H1 (cell line): ENCODE results near the gene PI4K2A. TPM values are rescaled to one million over a fixed set of nuclear protein-coding genes. Genes with fewer than 3 reads are reported as not detected.

Source experiments
- CTCF ChIA-PET: fragments of 300-600 bp; sonication (Branson Sonifier 250); formaldehyde crosslinking; loops from one replicate; lab custom pipeline; 2021; ENCODE audit not compliant: partially characterized antibody; lab: Charles Lee
- POLR2A ChIA-PET: fragments of 300-600 bp; sonication (Branson Sonifier 250); formaldehyde crosslinking; loops from one replicate; lab custom pipeline; 2021; ENCODE audit warnings: inconsistent platforms; ENCODE audit not compliant: partially characterized antibody; lab: Charles Lee
- DNase-seq, 2 experiments: peaks; one replicate each; pipeline versions ENCODE4 v3.0.0 to v3.0.0-alpha.2; 2010 to 2022; ENCODE audit warnings: low spot score in 2 of 2, low read depth in 1 of 2, mixed read lengths in 1 of 2
- FAIRE-seq: peaks from 2 replicates; lab custom pipeline; 2011; peaks lifted over from hg19 to GRCh38; lab: Jason Lieb, UNC
- H2AFZ ChIP-seq: 2 replicates; pipeline ENCODE4 v1.8.1; 2012; ENCODE audit warnings: low read length, inconsistent platforms
- H2AK5ac ChIP-seq: 2 replicates; pipeline ENCODE4 v1.6.1; 2013; ENCODE audit warnings: low read depth, low read length
- H2BK120ac ChIP-seq: replicated peaks from 2 replicates; pipeline ENCODE3; 2013; ENCODE audit warnings: low read depth, low read length, inconsistent platforms
- H2BK12ac ChIP-seq: 2 replicates; pipeline ENCODE4 v1.6.1; 2013; ENCODE audit warnings: low read depth, low read length
- H2BK15ac ChIP-seq: 2 replicates; pipeline ENCODE4 v1.6.1; 2013; ENCODE audit warnings: low read length
- H2BK20ac ChIP-seq: 2 replicates; pipeline ENCODE4 v1.6.1; 2013; ENCODE audit warnings: low read length
- H2BK5ac ChIP-seq: 2 replicates; pipeline ENCODE4 v1.6.1; 2013; ENCODE audit warnings: low read depth, low read length
- H3K14ac ChIP-seq: 2 replicates; pipeline ENCODE4 v1.6.1; 2013; ENCODE audit warnings: inconsistent platforms; ENCODE audit not compliant: insufficient read length
- H3K18ac ChIP-seq: 2 replicates; pipeline ENCODE4 v1.6.1; 2013; ENCODE audit warnings: low read length; ENCODE audit errors: extremely low read depth
- H3K23ac ChIP-seq: 2 replicates; pipeline ENCODE4 v1.6.1; 2013; ENCODE audit warnings: inconsistent platforms; ENCODE audit not compliant: insufficient read length
- H3K23me2 ChIP-seq: 2 replicates; pipeline ENCODE4 v1.6.1; 2013; ENCODE audit warnings: low read depth, low read length
- H3K27ac ChIP-seq: 2 replicates; pipeline ENCODE4 v1.6.1; 2011; ENCODE audit warnings: low read depth, low read length, inconsistent platforms
- H3K27me3 ChIP-seq, 4 experiments: replicated peaks in 1 of 4; 1 replicate in 1 of 4; 2 replicates in 3 of 4; pipeline versions ENCODE4 v1.6.1 to v1.8.1; 2011 to 2013; ENCODE audit warnings: low read length in 3 of 4, mild to moderate bottlenecking in 3 of 4, inconsistent platforms in 2 of 4, mixed read lengths in 2 of 4, moderate library complexity in 1 of 4; ENCODE audit not compliant: control insufficient read depth in 3 of 4, insufficient read depth in 3 of 4; ENCODE audit errors: extremely low read depth in 1 of 4
- H3K36me3 ChIP-seq, 4 experiments: 2 replicates each; pipeline versions ENCODE4 v1.6.1 to v1.8.1; 2011 to 2013; ENCODE audit warnings: mild to moderate bottlenecking in 4 of 4, low read length in 3 of 4, moderate library complexity in 2 of 4, control low read depth in 1 of 4, inconsistent platforms in 1 of 4; ENCODE audit not compliant: insufficient read depth in 4 of 4, control insufficient read depth in 2 of 4
- H3K4ac ChIP-seq: replicated peaks from 2 replicates; pipeline ENCODE3; 2013; ENCODE audit warnings: low read length, low read depth, mixed read lengths, inconsistent platforms; ENCODE audit not compliant: insufficient read length
- H3K4me1 ChIP-seq, 4 experiments: replicated peaks in 1 of 4; 1 replicate in 1 of 4; 2 replicates in 3 of 4; pipeline versions ENCODE4 v1.6.1 to v1.8.1; 2011 to 2013; ENCODE audit warnings: low read length in 3 of 4, inconsistent platforms in 2 of 4, mixed read lengths in 1 of 4; ENCODE audit not compliant: insufficient read depth in 4 of 4, control insufficient read depth in 3 of 4
- H3K4me2 ChIP-seq, 2 experiments: 2 replicates each; pipeline versions ENCODE4 v1.6.1 to v1.8.1; 2011 to 2013; ENCODE audit warnings: low read depth in 2 of 2, low read length in 2 of 2, control low read depth in 1 of 2, inconsistent platforms in 1 of 2, mild to moderate bottlenecking in 1 of 2; ENCODE audit not compliant: insufficient read depth in 1 of 2
- H3K4me3 ChIP-seq, 4 experiments: fragments of 200-600, 300-600 bp in 1 of 4; sonication (generic), shearing (Covaris generic), sonication (Bioruptor Twin) in 1 of 4; 2 replicates each; pipeline versions ENCODE4 v1.5.1 to v1.8.1; 2011 to 2016; ENCODE audit warnings: low read length in 4 of 4, low read depth in 3 of 4, control low read depth in 2 of 4, inconsistent platforms in 2 of 4, mild to moderate bottlenecking in 2 of 4, mixed read lengths in 1 of 4, moderate library complexity in 1 of 4; ENCODE audit not compliant: insufficient read depth in 2 of 4; ENCODE audit errors: extremely low read depth in 1 of 4
- H3K56ac ChIP-seq: replicated peaks from 2 replicates; pipeline ENCODE3; 2013; ENCODE audit warnings: low read depth, mild to moderate bottlenecking, mixed read lengths, low read length, inconsistent platforms; ENCODE audit not compliant: insufficient read length
- H3K79me1 ChIP-seq: 2 replicates; pipeline ENCODE4 v1.6.1; 2013; ENCODE audit warnings: low read depth, low read length, control low read depth
- H3K79me2 ChIP-seq, 2 experiments: 2 replicates each; pipeline versions ENCODE4 v1.6.1 to v1.8.1; 2012 to 2013; ENCODE audit warnings: low read length in 2 of 2, mild to moderate bottlenecking in 2 of 2, inconsistent platforms in 1 of 2; ENCODE audit not compliant: insufficient read depth in 2 of 2, control insufficient read depth in 1 of 2
- H3K9ac ChIP-seq, 4 experiments: replicated peaks in 1 of 4; 1 replicate in 1 of 4; 2 replicates in 3 of 4; pipeline versions ENCODE4 v1.6.1 to v1.8.1; 2011 to 2013; ENCODE audit warnings: low read depth in 3 of 4, low read length in 3 of 4, control low read depth in 2 of 4, mild to moderate bottlenecking in 2 of 4, moderate library complexity in 2 of 4, inconsistent platforms in 1 of 4; ENCODE audit errors: extremely low read depth in 1 of 4
- H3K9me3 ChIP-seq, 2 experiments: 2 replicates each; pipeline versions ENCODE4 v1.6.1 to v1.8.1; 2012 to 2013; ENCODE audit warnings: mild to moderate bottlenecking in 2 of 2, moderate library complexity in 2 of 2, control low read depth in 1 of 2, inconsistent platforms in 1 of 2, low read depth in 1 of 2, low read length in 1 of 2, mixed read lengths in 1 of 2; ENCODE audit not compliant: insufficient read depth in 2 of 2
- H4K20me1 ChIP-seq, 2 experiments: replicated peaks in 1 of 2; 2 replicates each; pipeline versions ENCODE3 to v1.8.1; 2011 to 2013; ENCODE audit warnings: inconsistent platforms in 2 of 2, low read length in 2 of 2, mild to moderate bottlenecking in 1 of 2; ENCODE audit not compliant: insufficient read depth in 2 of 2, control insufficient read depth in 1 of 2
- H4K5ac ChIP-seq: 2 replicates; pipeline ENCODE4 v1.6.1; 2013; ENCODE audit warnings: low read length, low read depth, mixed read lengths, inconsistent platforms; ENCODE audit not compliant: insufficient read length
- H4K8ac ChIP-seq: 2 replicates; pipeline ENCODE4 v1.8.0; 2013; ENCODE audit warnings: mild to moderate bottlenecking, moderate library complexity, low read length, inconsistent platforms; ENCODE audit not compliant: insufficient read depth; ENCODE audit errors: extremely low read depth
- H4K91ac ChIP-seq: replicated peaks from 2 replicates; pipeline ENCODE3; 2013; ENCODE audit warnings: low read length, mixed read lengths, inconsistent platforms; ENCODE audit not compliant: insufficient read length
- WGBS, 2 experiments: shearing (Covaris generic) in 1 of 2; methylation state at CpG; one replicate each; pipeline versions ENCODE4 v1.1.6 to v1.1.7; 2013 to 2015; ENCODE audit warnings: low lambda C conversion rate in 2 of 2, mixed read lengths in 2 of 2, inconsistent platforms in 1 of 2, low coverage in 1 of 2, missing lambda C conversion rate in 1 of 2; ENCODE audit not compliant: insufficient replicate concordance in 2 of 2, insufficient coverage in 1 of 2, insufficient read length in 1 of 2; ENCODE audit errors: extremely low coverage in 1 of 2, missing lambda C conversion rate in 1 of 2; 5-methylcytosine and 5-hydroxymethylcytosine counted together
- polyA plus RNA-seq, 7 experiments: library from polyadenylated mRNA; depleted of rRNA in 3 of 7; stranded (reverse) in 5 of 7; unstranded in 2 of 7; fragments of >200 nt in 5 of 7; fragments of 200-250 nt in 2 of 7; gene quantifications; 1 replicate in 5 of 7; 2 replicates in 1 of 7; 4 replicates in 1 of 7; pipeline versions ENCODE4 v1.2.1 to v1.2.3, GENCODE V29; 2011 to 2013; ENCODE audit warnings: missing spikeins in 2 of 7, mixed read lengths in 2 of 7
- total RNA-seq: library from RNA; stranded (reverse); fragmentation: NEBNext Ultra II Directional; extraction: Animal tissue kit (Norgen Biotek cat#: 25700); gene quantifications from 2 replicates; pipeline ENCODE4 v1.2.1, GENCODE V29; 2021

PI4K2A gene
- total and polyA plus RNA-seq, 2 of the 8 experiments (the other 6 are each of a cell fraction or from before 2014, with no cell fraction given): 20.7 to 21.9 TPM

DNA sequence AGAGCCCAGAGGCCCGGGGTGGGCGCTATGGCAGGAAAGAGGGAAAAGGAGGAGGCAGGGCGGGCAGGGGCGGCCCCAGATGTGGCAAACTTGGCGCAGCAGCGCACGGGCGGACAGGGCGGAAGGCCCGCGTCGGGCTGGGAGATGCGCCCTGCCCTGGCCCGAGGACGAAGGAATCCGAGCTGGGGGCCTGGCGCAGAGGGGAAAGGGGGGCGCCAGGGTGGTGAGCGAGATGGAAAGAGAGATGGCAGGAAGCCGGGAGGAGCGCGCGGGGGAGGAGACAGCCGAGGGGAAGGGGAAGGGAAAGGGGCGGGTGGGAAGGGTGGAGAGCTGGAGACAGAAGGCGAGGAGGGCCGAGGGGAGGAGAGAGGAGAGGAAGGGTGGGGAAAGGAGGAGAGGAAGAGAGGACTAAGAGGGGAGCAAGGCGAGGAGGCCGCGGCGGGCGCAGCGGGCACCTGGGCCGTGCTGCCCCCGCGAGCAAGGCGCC, 72.9 kb downstream of the PI4K2A start, which contains the start of gene MARVELD1:
Gene MARVELD1, plus strand, starts transcription at position 392 of the 487 bp plus-strand sequence. CDS start 147 bp downstream, outside the sequence.
- peak within 1 kb of the TSS; percentile 96 for H4K91ac ChIP-seq
- WGBS, 2 experiments: 2% methylated on average over 18 of the region's 37 CpGs; no CpG with 5 or more reads in 1 of the 2 experiments
- ChIA-PET CTCF (interaction anchor here (0.6 to 20.9 kb wide), 8 partner anchors 8 to 328 kb away, joined by 3 to 773 read pairs (median 6); partner anchors contain the start of genes AVPI1 and ZFYVE27), POLR2A (interaction anchor here (0.9 to 12.5 kb wide), 13 partner anchors 7 to 122 kb away, joined by 3 to 234 read pairs (median 4); partner anchors contain the start of genes AVPI1 and ZFYVE27)
- H2AK5ac ChIP-seq: peak within 1 kb of the TSS; percentile 40; the same call in 1 of the 2 replicates
- peak within 1 kb of the TSS; percentile 58 for H4K5ac ChIP-seq
- peaks cover 0 to 16% (median 4%) of the 10 kb centered on the region in 4 experiments; a peak in 3 of 8 replicates for H3K36me3 ChIP-seq
- H3K79me2 ChIP-seq: peaks cover 0 to 5% of the 10 kb centered on the region in 2 experiments; a peak in 1 of 4 replicates
- peak within 1 kb of the TSS; percentile 80 for H3K56ac ChIP-seq
- H4K20me1 ChIP-seq: no peaks in the 10 kb centered on the region
- peaks cover 16% of the 10 kb centered on the region for H3K23me2 ChIP-seq
- H3K27ac ChIP-seq: peak within 1 kb of the TSS; percentile 77
- FAIRE-seq (no peak), DNase-seq (peak in 1 of 2 experiments; percentile 76)
- H3K4me2 ChIP-seq: peak within 1 kb of the TSS; percentile 74 to 97
- peak within 1 kb of the TSS; percentile 90 for H4K8ac ChIP-seq
- H2BK12ac ChIP-seq: 0 out of 2 replicates have a peak within 1 kb of the TSS, but pooled peaks have one; percentile 94
- H2BK15ac ChIP-seq: peak within 1 kb of the TSS; percentile 97
- peak within 1 kb of the TSS; percentile 49 to 90 (median 84) for H3K9ac ChIP-seq
- H3K4me3 ChIP-seq: peak within 1 kb of the TSS; percentile 47 to 78 (median 66)
- no peaks in the 10 kb centered on the region for H3K9me3 ChIP-seq
- no peak within 1 kb of the TSS for H3K23ac ChIP-seq
- no peak within 1 kb of the TSS; the same call in 1 of the 2 replicates for H2BK20ac ChIP-seq
- no peak within 1 kb of the TSS for H3K14ac ChIP-seq
- H2AFZ ChIP-seq: peak within 1 kb of the TSS; percentile 90; the same call in 1 of the 2 replicates
- H2BK120ac ChIP-seq: peak within 1 kb of the TSS; percentile 77
- peaks cover 4 to 13% (median 9%) of the 10 kb centered on the region in 4 experiments for H3K4me1 ChIP-seq
- H3K4ac ChIP-seq: peak within 1 kb of the TSS; percentile 65
- H3K79me1 ChIP-seq: no peaks in the 10 kb centered on the region
- peak within 1 kb of the TSS; percentile 98 for H3K18ac ChIP-seq
- H3K27me3 ChIP-seq: no peaks in the 10 kb centered on the region
- H2BK5ac ChIP-seq: peak within 1 kb of the TSS; percentile 95
